ENCODE results near the gene CADPS2.

DNA sequence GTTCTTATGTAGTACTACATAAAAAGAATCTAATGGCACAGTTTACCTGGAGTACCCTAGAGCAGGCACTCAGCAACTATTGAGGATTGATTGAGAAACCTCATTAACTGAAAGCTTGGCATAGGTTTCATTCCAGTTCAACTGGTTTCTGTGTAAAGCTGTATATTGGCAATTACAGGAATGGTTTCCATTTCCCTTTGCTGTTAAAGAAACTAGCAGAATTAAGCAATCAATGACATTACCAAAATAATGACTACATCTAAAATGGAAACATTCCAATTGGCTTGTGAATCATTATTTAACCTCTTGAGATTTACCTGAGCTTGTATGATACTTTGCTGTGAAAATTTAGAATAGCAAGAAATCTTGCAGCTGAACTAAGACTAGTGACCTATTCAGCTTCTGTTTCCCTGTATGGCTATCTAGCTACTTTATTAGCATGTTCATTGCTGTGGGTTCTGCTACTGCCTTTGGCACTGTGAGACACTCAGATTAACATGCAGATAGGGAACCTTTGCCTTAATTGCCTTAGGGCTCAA lies 33.5 kb upstream of the CADPS2 start:
- no peak for TF ChIP-seq ESRRG (CRISPR knock-in tag; IDR thresholded peaks at IDR 0.05)
- no peak for TF ChIP-seq GLIS3 (CRISPR knock-in tag; IDR thresholded peaks at IDR 0.05)
- no peak for TF ChIP-seq ZC3H10 (CRISPR knock-in tag; IDR thresholded peaks at IDR 0.05)
- TF ChIP-seq, protein P1, sequence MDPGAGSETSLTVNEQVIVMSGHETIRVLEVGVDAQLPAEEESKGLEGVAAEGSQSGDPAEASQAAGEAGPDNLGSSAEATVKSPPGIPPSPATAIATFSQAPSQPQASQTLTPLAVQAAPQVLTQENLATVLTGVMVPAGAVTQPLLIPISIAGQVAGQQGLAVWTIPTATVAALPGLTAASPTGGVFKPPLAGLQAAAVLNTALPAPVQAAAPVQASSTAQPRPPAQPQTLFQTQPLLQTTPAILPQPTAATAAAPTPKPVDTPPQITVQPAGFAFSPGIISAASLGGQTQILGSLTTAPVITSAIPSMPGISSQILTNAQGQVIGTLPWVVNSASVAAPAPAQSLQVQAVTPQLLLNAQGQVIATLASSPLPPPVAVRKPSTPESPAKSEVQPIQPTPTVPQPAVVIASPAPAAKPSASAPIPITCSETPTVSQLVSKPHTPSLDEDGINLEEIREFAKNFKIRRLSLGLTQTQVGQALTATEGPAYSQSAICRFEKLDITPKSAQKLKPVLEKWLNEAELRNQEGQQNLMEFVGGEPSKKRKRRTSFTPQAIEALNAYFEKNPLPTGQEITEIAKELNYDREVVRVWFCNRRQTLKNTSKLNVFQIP (CRISPR knock-in tag; IDR thresholded peaks at IDR 0.05; ENCODE audit: borderline replicate concordance, low read depth), result no peak
- no peak for TF ChIP-seq TCF4 (CRISPR knock-in tag; IDR thresholded peaks at IDR 0.05; ENCODE audit: borderline replicate concordance)
- no peak for TF ChIP-seq ZNF8 (CRISPR knock-in tag; IDR thresholded peaks at IDR 0.05)
- no peak for TF ChIP-seq ARNTL (CRISPR knock-in tag; IDR thresholded peaks at IDR 0.05; ENCODE audit: borderline replicate concordance, low read depth)
- no peak for TF ChIP-seq OSR1 (CRISPR knock-in tag; IDR thresholded peaks at IDR 0.05)
- TF ChIP-seq, protein P2, sequence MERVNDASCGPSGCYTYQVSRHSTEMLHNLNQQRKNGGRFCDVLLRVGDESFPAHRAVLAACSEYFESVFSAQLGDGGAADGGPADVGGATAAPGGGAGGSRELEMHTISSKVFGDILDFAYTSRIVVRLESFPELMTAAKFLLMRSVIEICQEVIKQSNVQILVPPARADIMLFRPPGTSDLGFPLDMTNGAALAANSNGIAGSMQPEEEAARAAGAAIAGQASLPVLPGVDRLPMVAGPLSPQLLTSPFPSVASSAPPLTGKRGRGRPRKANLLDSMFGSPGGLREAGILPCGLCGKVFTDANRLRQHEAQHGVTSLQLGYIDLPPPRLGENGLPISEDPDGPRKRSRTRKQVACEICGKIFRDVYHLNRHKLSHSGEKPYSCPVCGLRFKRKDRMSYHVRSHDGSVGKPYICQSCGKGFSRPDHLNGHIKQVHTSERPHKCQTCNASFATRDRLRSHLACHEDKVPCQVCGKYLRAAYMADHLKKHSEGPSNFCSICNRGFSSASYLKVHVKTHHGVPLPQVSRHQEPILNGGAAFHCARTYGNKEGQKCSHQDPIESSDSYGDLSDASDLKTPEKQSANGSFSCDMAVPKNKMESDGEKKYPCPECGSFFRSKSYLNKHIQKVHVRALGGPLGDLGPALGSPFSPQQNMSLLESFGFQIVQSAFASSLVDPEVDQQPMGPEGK (CRISPR knock-in tag; IDR thresholded peaks at IDR 0.05; ENCODE audit: borderline replicate concordance), result no peak
- no peak for TF ChIP-seq RARB (CRISPR knock-in tag; IDR thresholded peaks at IDR 0.05)
- TF ChIP-seq, protein P3, sequence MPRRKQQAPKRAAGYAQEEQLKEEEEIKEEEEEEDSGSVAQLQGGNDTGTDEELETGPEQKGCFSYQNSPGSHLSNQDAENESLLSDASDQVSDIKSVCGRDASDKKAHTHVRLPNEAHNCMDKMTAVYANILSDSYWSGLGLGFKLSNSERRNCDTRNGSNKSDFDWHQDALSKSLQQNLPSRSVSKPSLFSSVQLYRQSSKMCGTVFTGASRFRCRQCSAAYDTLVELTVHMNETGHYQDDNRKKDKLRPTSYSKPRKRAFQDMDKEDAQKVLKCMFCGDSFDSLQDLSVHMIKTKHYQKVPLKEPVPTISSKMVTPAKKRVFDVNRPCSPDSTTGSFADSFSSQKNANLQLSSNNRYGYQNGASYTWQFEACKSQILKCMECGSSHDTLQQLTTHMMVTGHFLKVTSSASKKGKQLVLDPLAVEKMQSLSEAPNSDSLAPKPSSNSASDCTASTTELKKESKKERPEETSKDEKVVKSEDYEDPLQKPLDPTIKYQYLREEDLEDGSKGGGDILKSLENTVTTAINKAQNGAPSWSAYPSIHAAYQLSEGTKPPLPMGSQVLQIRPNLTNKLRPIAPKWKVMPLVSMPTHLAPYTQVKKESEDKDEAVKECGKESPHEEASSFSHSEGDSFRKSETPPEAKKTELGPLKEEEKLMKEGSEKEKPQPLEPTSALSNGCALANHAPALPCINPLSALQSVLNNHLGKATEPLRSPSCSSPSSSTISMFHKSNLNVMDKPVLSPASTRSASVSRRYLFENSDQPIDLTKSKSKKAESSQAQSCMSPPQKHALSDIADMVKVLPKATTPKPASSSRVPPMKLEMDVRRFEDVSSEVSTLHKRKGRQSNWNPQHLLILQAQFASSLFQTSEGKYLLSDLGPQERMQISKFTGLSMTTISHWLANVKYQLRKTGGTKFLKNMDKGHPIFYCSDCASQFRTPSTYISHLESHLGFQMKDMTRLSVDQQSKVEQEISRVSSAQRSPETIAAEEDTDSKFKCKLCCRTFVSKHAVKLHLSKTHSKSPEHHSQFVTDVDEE (CRISPR knock-in tag; IDR thresholded peaks at IDR 0.05), result no peak
- TF ChIP-seq, protein P4, sequence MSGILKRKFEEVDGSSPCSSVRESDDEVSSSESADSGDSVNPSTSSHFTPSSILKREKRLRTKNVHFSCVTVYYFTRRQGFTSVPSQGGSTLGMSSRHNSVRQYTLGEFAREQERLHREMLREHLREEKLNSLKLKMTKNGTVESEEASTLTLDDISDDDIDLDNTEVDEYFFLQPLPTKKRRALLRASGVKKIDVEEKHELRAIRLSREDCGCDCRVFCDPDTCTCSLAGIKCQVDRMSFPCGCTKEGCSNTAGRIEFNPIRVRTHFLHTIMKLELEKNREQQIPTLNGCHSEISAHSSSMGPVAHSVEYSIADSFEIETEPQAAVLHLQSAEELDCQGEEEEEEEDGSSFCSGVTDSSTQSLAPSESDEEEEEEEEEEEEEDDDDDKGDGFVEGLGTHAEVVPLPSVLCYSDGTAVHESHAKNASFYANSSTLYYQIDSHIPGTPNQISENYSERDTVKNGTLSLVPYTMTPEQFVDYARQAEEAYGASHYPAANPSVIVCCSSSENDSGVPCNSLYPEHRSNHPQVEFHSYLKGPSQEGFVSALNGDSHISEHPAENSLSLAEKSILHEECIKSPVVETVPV (CRISPR knock-in tag; IDR thresholded peaks at IDR 0.05), result no peak
- no peak for TF ChIP-seq TOX (CRISPR knock-in tag; IDR thresholded peaks at IDR 0.05; ENCODE audit: borderline replicate concordance)

Measured in SK-N-SH treated with all-trans-retinoic acid at 6 μM for 48 hours (cell line).